ENCODE data around the gene WDR7.

WDR7 gene

DNA sequence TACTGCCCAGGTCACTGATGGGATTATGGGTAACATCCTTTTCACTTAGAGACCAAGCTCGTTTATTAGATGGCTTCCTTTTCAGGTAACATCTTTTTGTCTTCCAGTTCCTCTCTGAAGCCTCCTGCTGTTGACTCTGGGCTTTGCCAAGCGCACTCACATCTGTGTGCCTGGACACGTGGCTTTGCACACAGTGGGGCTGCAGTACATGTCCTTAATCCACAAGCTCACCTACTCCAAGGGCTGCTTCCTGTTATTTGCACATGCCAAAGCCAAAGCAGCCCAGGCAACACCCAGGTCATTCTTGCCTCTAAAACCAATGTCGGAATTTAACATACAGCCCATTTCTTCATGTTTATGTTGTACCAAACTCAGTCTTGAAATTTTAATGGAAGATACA, 371.6 kb downstream of the WDR7 start:
- TF ChIP-seq, protein P1, sequence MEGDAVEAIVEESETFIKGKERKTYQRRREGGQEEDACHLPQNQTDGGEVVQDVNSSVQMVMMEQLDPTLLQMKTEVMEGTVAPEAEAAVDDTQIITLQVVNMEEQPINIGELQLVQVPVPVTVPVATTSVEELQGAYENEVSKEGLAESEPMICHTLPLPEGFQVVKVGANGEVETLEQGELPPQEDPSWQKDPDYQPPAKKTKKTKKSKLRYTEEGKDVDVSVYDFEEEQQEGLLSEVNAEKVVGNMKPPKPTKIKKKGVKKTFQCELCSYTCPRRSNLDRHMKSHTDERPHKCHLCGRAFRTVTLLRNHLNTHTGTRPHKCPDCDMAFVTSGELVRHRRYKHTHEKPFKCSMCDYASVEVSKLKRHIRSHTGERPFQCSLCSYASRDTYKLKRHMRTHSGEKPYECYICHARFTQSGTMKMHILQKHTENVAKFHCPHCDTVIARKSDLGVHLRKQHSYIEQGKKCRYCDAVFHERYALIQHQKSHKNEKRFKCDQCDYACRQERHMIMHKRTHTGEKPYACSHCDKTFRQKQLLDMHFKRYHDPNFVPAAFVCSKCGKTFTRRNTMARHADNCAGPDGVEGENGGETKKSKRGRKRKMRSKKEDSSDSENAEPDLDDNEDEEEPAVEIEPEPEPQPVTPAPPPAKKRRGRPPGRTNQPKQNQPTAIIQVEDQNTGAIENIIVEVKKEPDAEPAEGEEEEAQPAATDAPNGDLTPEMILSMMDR (IDR thresholded peaks at IDR 0.05; ENCODE audit: poor library complexity, severe bottlenecking) = no peak
- DNase-seq (ENCODE audit: low spot score) = no peak
- no peak for ATAC-seq (ENCODE audit: low read depth)
- no peaks in the 10 kb centered on the region for H3K27me3 ChIP-seq (ENCODE audit: insufficient read depth, poor library complexity, severe bottlenecking)
- no peak overlapping the region for H3K27ac ChIP-seq (ENCODE audit: poor library complexity, severe bottlenecking)
- H3K4me1 ChIP-seq (ENCODE audit: insufficient read depth, poor library complexity, severe bottlenecking) = no peaks in the 10 kb centered on the region
- no peaks in the 10 kb centered on the region for H3K9me3 ChIP-seq (ENCODE audit: severe bottlenecking)
- no peaks in the 10 kb centered on the region for H3K36me3 ChIP-seq (ENCODE audit: low read depth)
- no peak overlapping the region for H3K4me3 ChIP-seq (ENCODE audit: severe bottlenecking)

DNA sequence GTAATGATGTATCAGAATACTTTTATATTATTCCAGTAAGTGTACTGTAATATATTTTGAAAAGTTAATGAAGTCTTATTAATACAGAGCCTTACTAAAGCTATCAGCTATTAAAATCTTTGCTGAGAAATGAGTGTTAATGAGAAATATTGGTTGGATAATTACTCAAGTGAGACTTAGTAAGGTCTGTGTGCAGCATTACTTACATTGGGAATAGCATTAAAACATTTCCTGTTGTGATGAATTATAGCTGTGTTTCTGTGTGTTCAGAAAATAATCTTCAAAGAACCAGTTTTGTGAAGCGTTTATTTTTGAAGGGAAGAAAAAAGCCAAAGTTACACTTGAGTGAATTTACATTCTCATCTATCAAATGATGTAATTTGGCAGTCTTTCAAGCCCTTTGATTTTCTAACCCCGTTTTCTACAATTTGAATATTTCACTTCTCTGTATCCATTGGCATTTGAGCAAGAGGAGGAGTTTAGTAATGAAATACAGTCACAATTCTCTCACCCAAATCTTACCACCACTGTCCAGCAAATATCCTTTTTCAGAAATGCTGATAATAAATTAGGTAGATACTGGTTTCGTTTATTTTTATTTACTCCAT, 372.2 kb downstream of the WDR7 start:
- Histone ChIP-seq H3K4me3 (ENCODE audit: severe bottlenecking) (no peak overlapping the region), H3K27me3 (ENCODE audit: insufficient read depth, poor library complexity, severe bottlenecking) (no peaks in the 10 kb centered on the region), H3K27ac (ENCODE audit: poor library complexity, severe bottlenecking) (no peak overlapping the region), H3K4me1 (ENCODE audit: insufficient read depth, poor library complexity, severe bottlenecking) (no peaks in the 10 kb centered on the region), H3K36me3 (ENCODE audit: low read depth) (no peaks in the 10 kb centered on the region), H3K9me3 (ENCODE audit: severe bottlenecking) (no peaks in the 10 kb centered on the region)
- TF ChIP-seq, protein P1 (IDR thresholded peaks at IDR 0.05; ENCODE audit: poor library complexity, severe bottlenecking) = no peak
- no peak for DNase-seq (ENCODE audit: low spot score)
- ATAC-seq (ENCODE audit: low read depth) = no peak

DNA sequence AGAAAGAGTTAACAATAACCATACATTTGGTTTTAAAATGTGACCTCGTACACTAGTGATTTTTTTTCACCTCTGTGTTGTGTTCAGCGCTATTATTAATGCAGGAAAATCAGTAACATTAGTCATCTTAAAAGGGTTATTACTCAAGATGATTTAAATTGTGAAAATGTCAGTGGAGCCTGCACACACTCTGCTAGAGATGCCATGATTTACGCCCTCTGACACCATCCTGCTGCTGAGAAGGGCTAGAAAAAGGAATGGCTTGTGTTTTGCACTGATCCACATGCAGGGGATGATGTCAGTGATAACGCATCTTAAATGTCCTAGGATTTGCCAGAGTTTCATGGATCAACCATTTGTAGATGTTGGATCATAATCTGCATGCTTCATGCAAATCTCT, 374.4 kb downstream of the WDR7 start:
- ATAC-seq (ENCODE audit: low read depth) = no peak
- TF ChIP-seq, protein P1 (IDR thresholded peaks at IDR 0.05; ENCODE audit: poor library complexity, severe bottlenecking) = no peak
- H3K9me3 ChIP-seq (ENCODE audit: severe bottlenecking) = no peaks in the 10 kb centered on the region
- no peaks in the 10 kb centered on the region for H3K4me1 ChIP-seq (ENCODE audit: insufficient read depth, poor library complexity, severe bottlenecking)
- no peak for DNase-seq (ENCODE audit: low spot score)
- H3K36me3 ChIP-seq (ENCODE audit: low read depth) = no peaks in the 10 kb centered on the region
- no peaks in the 10 kb centered on the region for H3K27me3 ChIP-seq (ENCODE audit: insufficient read depth, poor library complexity, severe bottlenecking)
- H3K27ac ChIP-seq (ENCODE audit: poor library complexity, severe bottlenecking) = no peak overlapping the region
- H3K4me3 ChIP-seq (ENCODE audit: severe bottlenecking) = no peak overlapping the region

DNA sequence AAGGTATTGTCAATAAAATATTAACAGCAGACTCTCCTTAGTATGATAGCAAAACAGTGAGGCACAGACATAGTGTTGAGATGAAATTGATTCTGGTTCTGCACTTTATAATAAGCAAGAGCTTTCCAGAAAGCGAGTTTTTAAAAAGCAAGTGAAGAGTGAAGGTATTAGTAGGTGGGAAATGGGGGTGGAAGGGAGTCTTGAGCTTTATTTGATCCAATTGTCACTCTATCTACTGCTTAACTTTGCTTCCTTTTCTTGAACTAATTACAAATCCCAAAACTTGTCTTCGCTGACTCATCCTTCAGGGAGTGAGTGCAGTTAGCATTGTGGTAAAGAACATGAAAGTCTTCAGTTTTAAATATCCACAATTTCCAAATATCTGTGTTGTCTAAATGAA, 375.2 kb downstream of the WDR7 start:
- H3K27ac ChIP-seq (ENCODE audit: poor library complexity, severe bottlenecking) = no peak overlapping the region
- TF ChIP-seq, protein P1 (IDR thresholded peaks at IDR 0.05; ENCODE audit: poor library complexity, severe bottlenecking) = no peak

DNA sequence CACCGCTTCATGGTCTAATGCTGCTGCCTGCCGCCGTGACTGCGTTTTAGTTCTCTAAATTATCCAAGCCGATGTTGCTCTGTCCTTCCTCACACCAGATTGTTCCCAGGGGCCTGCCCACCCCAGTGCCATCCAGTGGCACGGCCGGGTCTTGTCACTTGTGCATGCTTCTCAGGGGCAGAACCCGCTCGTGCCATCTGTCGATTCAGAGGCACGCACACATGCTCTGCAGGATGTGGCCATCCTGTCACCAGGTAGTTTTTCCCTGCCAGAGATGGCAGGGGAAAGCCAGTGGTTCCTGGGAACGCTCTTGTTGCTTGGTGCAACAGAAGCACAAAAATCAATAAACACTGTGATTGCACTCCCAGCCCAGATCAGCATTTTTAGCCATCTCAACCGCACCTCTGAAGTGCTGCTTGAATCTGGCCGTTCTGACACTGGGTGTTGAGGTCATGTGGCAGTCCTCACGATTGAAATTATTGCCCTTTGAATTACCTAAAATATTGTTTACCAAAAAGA, 376.1 kb downstream of the WDR7 start:
- H3K27me3 ChIP-seq (ENCODE audit: insufficient read depth, poor library complexity, severe bottlenecking) = no peaks in the 10 kb centered on the region
- DNase-seq (ENCODE audit: low spot score) = no peak
- no peaks in the 10 kb centered on the region for H3K9me3 ChIP-seq (ENCODE audit: severe bottlenecking)
- no peak overlapping the region for H3K27ac ChIP-seq (ENCODE audit: poor library complexity, severe bottlenecking)
- ATAC-seq (ENCODE audit: low read depth) = no peak
- H3K4me3 ChIP-seq (ENCODE audit: severe bottlenecking) = no peak overlapping the region
- no peaks in the 10 kb centered on the region for H3K4me1 ChIP-seq (ENCODE audit: insufficient read depth, poor library complexity, severe bottlenecking)
- TF ChIP-seq, protein P1 (IDR thresholded peaks at IDR 0.05; ENCODE audit: poor library complexity, severe bottlenecking) = no peak
- H3K36me3 ChIP-seq (ENCODE audit: low read depth) = no peaks in the 10 kb centered on the region

More for the DNA sequence above, 375.2 kb downstream of the WDR7 start:
- Histone ChIP-seq H3K4me3 (ENCODE audit: severe bottlenecking) (no peak overlapping the region), H3K27me3 (ENCODE audit: insufficient read depth, poor library complexity, severe bottlenecking) (no peaks in the 10 kb centered on the region), H3K9me3 (ENCODE audit: severe bottlenecking) (no peaks in the 10 kb centered on the region), H3K36me3 (ENCODE audit: low read depth) (no peaks in the 10 kb centered on the region), H3K4me1 (ENCODE audit: insufficient read depth, poor library complexity, severe bottlenecking) (no peaks in the 10 kb centered on the region)
- DNase-seq (ENCODE audit: low spot score) (no peak), ATAC-seq (ENCODE audit: low read depth) (no peak)
